HCT116 (cell line): ENCODE measurements around the gene ROCK2. TPM values are rescaled to one million over a fixed set of nuclear protein-coding genes. Genes with fewer than 3 reads are reported as not detected.

Source experiments
- ATAC-seq: fragments of 200-7000 bp; cut with Tn5 transposase; 2 replicates; pipeline ENCODE4 v1.9.1; 2020; ENCODE audit warnings: mild to moderate bottlenecking, moderate library complexity
- BruUV-seq: library from RNA; stranded (reverse); fragments of 400-500 nt; replicated peaks from 2 replicates; lab custom pipeline; 2021; lab: Mats Ljungman, UMichigan
- CTCF ChIA-PET: fragments of 300-600 bp; sonication (Branson Sonifier 250); formaldehyde crosslinking; loops from one replicate; lab custom pipeline; 2021; ENCODE audit warnings: antibody characterized with exemption; lab: Charles Lee
- POLR2A ChIA-PET: fragments of 300-600, 350-600 bp; sonication (Branson Sonifier 250); formaldehyde crosslinking; loops from one replicate; lab custom pipeline; 2021; ENCODE audit warnings: antibody characterized with exemption; lab: Charles Lee
- RAD21 ChIA-PET, 2 experiments: fragments of 300-600 bp; sonication (Branson Sonifier 250); formaldehyde crosslinking; loops; one replicate each; lab custom pipeline; 2023; ENCODE audit warnings: low total read pairs in 2 of 2; ENCODE audit not compliant: uncharacterized antibody in 2 of 2, unreplicated experiment in 2 of 2, low non-redundant PET in 1 of 2; lab: Charles Lee
- DNase-seq: peaks from one replicate; pipeline ENCODE4 v3.0.0-alpha.2; 2010; ENCODE audit warnings: low read depth, low spot score
- H2AFZ ChIP-seq: fragments of 200-600 bp; shearing (Covaris generic), sonication (generic); 2 replicates; pipeline ENCODE4 v1.6.1; 2017; ENCODE audit warnings: low read depth, mixed run types, mixed read lengths, antibody characterized with exemption, low read length; ENCODE audit not compliant: poor library complexity, severe bottlenecking
- H3K27ac ChIP-seq: 2 replicates; pipeline ENCODE4 v1.5.1; 2012; ENCODE audit warnings: low read depth, low read length
- H3K27me3 ChIP-seq: fragments of 200-600 bp; sonication (generic); 2 replicates; pipeline ENCODE4 v1.6.1; 2016; ENCODE audit warnings: mixed run types, low read length, mixed read lengths; ENCODE audit not compliant: insufficient read depth
- H3K36me3 ChIP-seq, 2 experiments: fragments of 200-500 bp in 1 of 2; fragments of 200-600 bp in 1 of 2; sonication (Bioruptor generic) in 1 of 2; sonication (generic) in 1 of 2; 2 replicates each; pipeline versions ENCODE4 v1.5.1 to v1.6.1; 2014 to 2016; ENCODE audit warnings: low read length in 2 of 2, inconsistent platforms in 1 of 2, mixed read lengths in 1 of 2, mixed run types in 1 of 2; ENCODE audit not compliant: insufficient read depth in 2 of 2, control insufficient read depth in 1 of 2
- H3K4me1 ChIP-seq, 2 experiments: fragments of 200-600 bp in 1 of 2; sonication (generic) in 1 of 2; 2 replicates each; pipeline versions ENCODE4 v1.5.1 to v1.6.1; 2012 to 2017; ENCODE audit warnings: low read length in 2 of 2, inconsistent platforms in 1 of 2, mild to moderate bottlenecking in 1 of 2, mixed read lengths in 1 of 2, mixed run types in 1 of 2, moderate library complexity in 1 of 2; ENCODE audit not compliant: insufficient read depth in 2 of 2, control insufficient read depth in 1 of 2
- H3K4me2 ChIP-seq: fragments of 200-600 bp; sonication (generic); 2 replicates; pipeline ENCODE4 v1.6.1; 2017; ENCODE audit warnings: mixed run types, low read length, mixed read lengths
- H3K4me3 ChIP-seq, 2 experiments: fragments of 200-600 bp in 1 of 2; sonication (generic) in 1 of 2; replicated peaks in 1 of 2; 2 replicates each; pipeline ENCODE4 v1.5.1; 2011 to 2016; ENCODE audit warnings: low read length in 2 of 2, control low read depth in 1 of 2, low read depth in 1 of 2, mild to moderate bottlenecking in 1 of 2, mixed read lengths in 1 of 2, mixed run types in 1 of 2
- H3K79me2 ChIP-seq: fragments of 200-600 bp; sonication (generic); 2 replicates; pipeline ENCODE4 v1.6.1; 2017; ENCODE audit warnings: mild to moderate bottlenecking, mixed run types, low read length, moderate library complexity, mixed read lengths; ENCODE audit not compliant: insufficient read depth
- H3K9ac ChIP-seq: fragments of 200-600 bp; sonication (generic); 2 replicates; pipeline ENCODE4 v1.6.1; 2016; ENCODE audit warnings: low read length, mixed read lengths
- H3K9me2 ChIP-seq: fragments of 200-600 bp; sonication (generic), shearing (Covaris generic); 2 replicates; pipeline ENCODE4 v1.6.1; 2017; ENCODE audit warnings: mixed run types, mild to moderate bottlenecking, moderate library complexity; ENCODE audit not compliant: insufficient read depth
- H3K9me3 ChIP-seq, 2 experiments: fragments of 200-500 bp in 1 of 2; fragments of 200-600 bp in 1 of 2; sonication (Bioruptor generic) in 1 of 2; sonication (generic) in 1 of 2; 2 replicates each; pipeline ENCODE4 v1.6.1; 2014 to 2017; ENCODE audit warnings: low read length in 2 of 2, mixed read lengths in 2 of 2, inconsistent platforms in 1 of 2, low read depth in 1 of 2, mild to moderate bottlenecking in 1 of 2, mixed run types in 1 of 2, moderate library complexity in 1 of 2; ENCODE audit not compliant: control insufficient read depth in 1 of 2, insufficient read depth in 1 of 2
- H4K20me1 ChIP-seq: fragments of 200-600 bp; sonication (generic), shearing (Covaris generic); 2 replicates; pipeline ENCODE4 v1.6.1; 2017; ENCODE audit warnings: mixed run types, mild to moderate bottlenecking, moderate library complexity; ENCODE audit not compliant: insufficient read depth
- CEBPB ChIP-seq: IDR thresholded peaks from 2 replicates; pipeline ENCODE4 v1.6.1; 2012; ENCODE audit warnings: low read depth
- EZH2phosphoT487 ChIP-seq: fragments of 200-600 bp; IDR thresholded peaks from 2 replicates; pipeline ENCODE4 v1.6.1; 2018; ENCODE audit warnings: antibody characterized with exemption, borderline replicate concordance
- FOSL1 ChIP-seq: IDR thresholded peaks from 2 replicates; pipeline ENCODE4 v1.6.1; 2012; ENCODE audit warnings: low read depth
- JUND ChIP-seq: IDR thresholded peaks from 2 replicates; pipeline ENCODE4 v1.6.1; 2012
- SRF ChIP-seq: IDR thresholded peaks from 2 replicates; pipeline ENCODE4 v1.6.1; 2012; ENCODE audit warnings: low read depth
- TCF7L2 ChIP-seq: IDR thresholded peaks from 2 replicates; pipeline ENCODE4 v1.7.0; 2011; ENCODE audit warnings: borderline replicate concordance, inconsistent platforms; ENCODE audit not compliant: insufficient read depth, insufficient read length; ENCODE audit errors: extremely low read depth
- YY1 ChIP-seq: IDR thresholded peaks from 2 replicates; pipeline ENCODE4 v1.6.1; 2011; ENCODE audit warnings: low read length, low read depth, moderate library complexity, mild to moderate bottlenecking; ENCODE audit not compliant: insufficient replicate concordance; ENCODE audit errors: extremely low read depth
- ZNF274 ChIP-seq: fragments of 200-500 bp; sonication (Bioruptor generic); IDR thresholded peaks from 2 replicates; pipeline ENCODE4 v1.6.1; 2014; ENCODE audit warnings: mild to moderate bottlenecking, low read depth, low read length, inconsistent platforms
- intact Hi-C: fragments of 100-400 bp; cut with micrococcal nuclease; formaldehyde crosslinking; loops from 2 replicates; pipeline ENCODE4 v1.10.0; 2022
- total RNA-seq: library from RNA; stranded (reverse); gene quantifications from one replicate; pipeline ENCODE4 v1.2.1, GENCODE V29; 2021; ENCODE audit not compliant: unreplicated experiment

Gene ROCK2
- total RNA-seq, 1 experiment from 2014 or later = 48.0 TPM

GRCh38 chr2:11131166-11131920 lies 213.1 kb downstream of the ROCK2 start:
- Histone ChIP-seq H3K4me2 (no peak overlapping the region), H3K4me1 (peaks cover 9 to 39% of the 10 kb centered on the region in 2 experiments), H3K36me3 (no peaks in the 10 kb centered on the region), H3K27me3 (no peaks in the 10 kb centered on the region), H3K9me3 (no peaks in the 10 kb centered on the region), H3K9ac (no peak overlapping the region), H3K27ac (no peak overlapping the region), H4K20me1 (no peaks in the 10 kb centered on the region), H2AFZ (no peak overlapping the region), H3K79me2 (no peaks in the 10 kb centered on the region), H3K4me3 (no peak overlapping the region)
- RAD21 ChIA-PET = interaction anchor here (0.7 to 2.6 kb wide), 6 partner anchors 280 to 453 kb away, joined by 3 to 14 read pairs (median 6); no protein-coding TSS in a partner anchor
- ATAC-seq = no peak
- intact Hi-C loops = loop anchor here (5.0 kb wide), 2 partner anchors 336 to 551 kb away; partner anchors contain the start of gene E2F6
- CTCF ChIA-PET = interaction anchor here (0.8 to 5.3 kb wide), 13 partner anchors 10 to 452 kb away, joined by 3 to 102 read pairs (median 4); partner anchors contain the start of gene PDIA6
- TF ChIP-seq FOSL1 (no peak), SRF (no peak), ZNF274 (no peak), EZH2phosphoT487 (no peak), CEBPB (no peak), TCF7L2 (no peak), YY1 (no peak), JUND (no peak)
- TF ChIP-seq, all 23 proteins: peak for 0
- no peak for DNase-seq
- POLR2A ChIA-PET = interaction anchor here (1.7 to 2.4 kb wide), 2 partner anchors 281 to 299 kb away, joined by 5 to 10 read pairs; no protein-coding TSS in a partner anchor
- no TSS peak for BruUV-seq
- H3K9me2 ChIP-seq = no peaks in the 10 kb centered on the region

Other genes with a start within 250 kb of the ROCK2 start
- gene SLC66A3, start 189.2 kb downstream of the ROCK2 start, total RNA-seq = 15.9 TPM
- gene E2F6, start 121.5 kb upstream of the ROCK2 start, total RNA-seq = 22.8 TPM
- 6.2 TPM for gene GREB1, start 189.4 kb upstream of the ROCK2 start, total RNA-seq